HAP-1 (cell line): Measurements from ENCODE around the gene ADAMTS1.
"Not testable (repeated sequence)": the region's sequence is repeated elsewhere in the genome, so short reads cannot be mapped to it uniquely, and the experiment has no call there.

Experiments used
- DNase-seq, 2 experiments: peaks; one replicate each; pipeline ENCODE4 v3.0.0-alpha.2; 2016 to 2020; ENCODE audit warnings: low spot score in 2 of 2
- H3K27me3 ChIP-seq: fragments of 250-450 bp; sonication (Bioruptor Pico); 2 replicates; pipeline ENCODE4 v1.5.1; 2020; ENCODE audit warnings: low read depth, mild to moderate bottlenecking, moderate library complexity
- H3K36me3 ChIP-seq: fragments of 250-450 bp; sonication (Bioruptor Pico); replicated peaks from 2 replicates; pipeline ENCODE4 v1.5.1; 2020; ENCODE audit warnings: mild to moderate bottlenecking
- H3K4me1 ChIP-seq: fragments of 250-450 bp; sonication (Bioruptor Pico); 2 replicates; pipeline ENCODE4 v1.5.1; 2020; ENCODE audit warnings: mild to moderate bottlenecking
- H3K4me3 ChIP-seq: fragments of 250-450 bp; sonication (Bioruptor Pico); 2 replicates; pipeline ENCODE4 v1.5.1; 2020; ENCODE audit warnings: mild to moderate bottlenecking, moderate library complexity
- H3K9me3 ChIP-seq: fragments of 250-450 bp; sonication (Bioruptor Pico); 2 replicates; pipeline ENCODE4 v1.5.1; 2020; ENCODE audit warnings: mild to moderate bottlenecking, moderate library complexity
- in situ Hi-C: fragments of 300-500 bp; cut with MboI; formaldehyde crosslinking; loops from 3 replicates; pipeline ENCODE4 v1.14.3; 2020; ENCODE audit warnings: low sequenced_read_pairs, inconsistent platforms, mixed read lengths

The ADAMTS1 gene

DNA sequence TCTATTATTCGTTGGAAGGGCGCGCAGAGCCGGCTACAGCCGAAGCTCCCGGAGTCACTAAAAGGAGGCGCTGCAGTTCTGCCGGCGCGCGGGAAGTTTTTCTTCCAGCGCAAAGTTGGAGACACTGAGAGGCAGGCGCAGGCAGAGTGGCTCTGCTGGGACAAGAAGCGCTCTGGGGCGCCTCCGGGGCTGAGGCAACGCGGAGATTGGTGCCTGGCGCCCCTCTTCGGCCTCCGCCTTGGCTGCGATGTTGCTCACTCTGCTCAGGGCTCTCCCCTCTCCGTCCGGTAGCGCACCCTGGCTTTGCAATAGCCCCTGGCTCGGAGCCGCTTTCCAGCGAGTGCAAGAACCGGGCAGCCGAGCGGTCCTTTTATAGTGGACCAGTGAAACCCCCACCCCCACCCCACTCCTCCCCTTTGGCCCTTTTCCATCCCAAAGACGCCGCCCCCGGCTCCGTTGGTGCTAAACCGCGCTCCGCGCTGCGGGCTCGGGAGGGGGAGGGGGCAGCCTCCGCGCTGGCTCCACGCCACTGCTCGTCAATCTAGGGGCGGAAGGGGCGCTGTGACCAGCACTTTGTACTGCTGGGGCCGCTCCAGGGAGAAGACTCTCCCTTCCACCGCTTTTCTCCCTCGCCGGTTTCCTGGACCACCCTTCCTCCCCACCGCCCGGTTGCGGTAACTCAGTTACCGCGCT, at the start of gene ADAMTS1:
Gene ADAMTS1 (minus strand): TSS at position 344 of the 693 bp plus-strand sequence. CDS start 455 bp downstream, outside the sequence.
- peak within 1 kb of the TSS; percentile 51 for H3K4me3 ChIP-seq
- H3K36me3 ChIP-seq: peaks cover 18% of the 10 kb centered on the region
- peak; percentile 71 to 91 for DNase-seq
- in situ Hi-C loops: loop anchor here (5.0 kb wide), 2 partner anchors 857 to 1902 kb away; no protein-coding TSS in a partner anchor
- peaks cover 23% of the 10 kb centered on the region for H3K27me3 ChIP-seq
- H3K4me1 ChIP-seq: peaks cover 11% of the 10 kb centered on the region
- no peaks in the 10 kb centered on the region for H3K9me3 ChIP-seq

DNA sequence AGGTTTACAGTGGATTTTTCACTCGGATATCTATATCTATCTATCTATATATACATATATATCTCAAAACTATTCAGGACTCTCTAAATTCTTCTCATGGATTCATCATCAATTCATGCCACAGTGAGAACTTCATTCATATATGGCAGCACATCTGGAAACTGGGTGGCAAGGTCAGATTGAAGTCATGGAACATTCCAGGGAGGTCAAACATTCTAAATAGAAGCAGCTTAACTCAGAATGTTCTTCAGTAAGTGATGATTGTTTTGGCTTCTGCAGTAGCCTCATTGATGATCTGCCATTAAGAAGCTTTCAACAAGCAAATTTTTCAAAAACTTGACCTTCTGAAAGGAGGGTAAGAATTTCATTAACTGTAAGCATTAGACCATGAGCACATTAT, 46.9 kb upstream of the ADAMTS1 start:
- no peak for DNase-seq
- no peak overlapping the region for H3K4me3 ChIP-seq
- H3K27me3 ChIP-seq: peaks cover 3% of the 10 kb centered on the region; the same call in 1 of the 2 replicates
- in situ Hi-C loops: no loop called here
- H3K4me1 ChIP-seq: no peaks in the 10 kb centered on the region
- no peaks in the 10 kb centered on the region for H3K36me3 ChIP-seq
- H3K9me3 ChIP-seq: no peaks in the 10 kb centered on the region

DNA sequence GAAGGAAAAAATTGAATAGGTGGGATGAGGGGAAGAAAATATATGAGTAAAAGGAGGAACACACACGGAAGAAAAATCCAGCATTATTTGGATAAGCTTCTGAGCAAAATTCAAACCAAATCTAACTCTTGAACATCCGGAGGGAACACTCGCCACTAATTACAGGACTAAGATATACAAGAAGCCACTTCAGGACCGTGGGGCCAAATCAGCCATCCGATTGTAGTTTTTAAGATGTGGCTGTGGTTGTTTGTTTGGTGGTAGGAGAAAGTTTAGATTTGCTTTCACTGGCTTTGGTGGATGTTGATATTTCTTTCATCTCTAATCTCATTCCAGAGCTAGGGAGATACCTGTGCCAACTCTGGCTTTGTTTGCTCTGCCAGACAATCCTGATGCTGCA, 43.7 kb upstream of the ADAMTS1 start:
- in situ Hi-C loops: no loop called here

DNA sequence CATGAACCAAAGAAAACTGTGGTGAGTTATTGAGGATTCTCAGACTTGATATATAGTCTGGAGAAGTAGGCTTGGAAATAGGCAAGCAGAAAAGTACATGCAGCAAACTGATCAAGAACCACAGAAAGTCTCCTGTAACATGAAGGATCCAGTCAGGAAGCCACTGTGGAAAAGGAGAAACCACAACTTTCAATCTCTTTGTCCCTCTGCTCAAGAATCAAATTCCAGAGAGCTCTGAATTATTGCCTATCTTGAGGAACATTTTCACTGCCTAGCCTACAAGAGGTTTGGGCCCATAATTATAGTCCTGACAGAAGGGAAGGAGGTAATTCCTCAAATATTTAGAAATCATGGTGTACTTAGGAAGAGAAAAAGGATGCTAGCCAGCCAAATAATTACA, 43.0 kb upstream of the ADAMTS1 start:
- Histone ChIP-seq H3K36me3 (no peaks in the 10 kb centered on the region), H3K27me3 (peaks cover 5% of the 10 kb centered on the region; the same call in 1 of the 2 replicates), H3K9me3 (no peaks in the 10 kb centered on the region), H3K4me1 (no peaks in the 10 kb centered on the region), H3K4me3 (no peak overlapping the region)
- in situ Hi-C loops: no loop called here
- no peak for DNase-seq

More for the DNA sequence above, 43.7 kb upstream of the ADAMTS1 start:
- no peaks in the 10 kb centered on the region for H3K9me3 ChIP-seq
- no peak overlapping the region for H3K4me3 ChIP-seq
- peaks cover 5% of the 10 kb centered on the region; the same call in 1 of the 2 replicates for H3K27me3 ChIP-seq
- H3K4me1 ChIP-seq: no peaks in the 10 kb centered on the region
- H3K36me3 ChIP-seq: no peaks in the 10 kb centered on the region
- DNase-seq: no peak

DNA sequence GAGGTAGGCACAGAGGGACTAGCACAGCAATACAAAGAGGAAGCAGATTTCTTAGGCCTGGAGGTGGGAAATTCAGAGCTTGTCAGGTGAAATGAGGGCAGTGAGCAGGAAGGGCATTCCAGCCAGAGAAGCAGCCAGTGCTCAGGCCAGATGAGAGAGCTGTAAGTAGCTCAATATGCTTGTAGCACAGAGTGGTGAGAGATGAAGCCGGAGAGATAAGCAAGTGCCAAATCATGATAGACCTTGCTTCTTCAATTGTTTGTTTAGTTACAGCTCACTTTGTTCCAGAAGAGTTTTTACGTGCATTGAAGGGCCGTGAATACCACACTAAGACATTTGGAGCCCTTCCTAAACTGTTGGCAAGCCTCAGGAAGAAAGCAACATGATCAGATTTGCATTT, 42.0 kb upstream of the ADAMTS1 start:
- Histone ChIP-seq H3K36me3 (no peaks in the 10 kb centered on the region), H3K27me3 (peaks cover 6% of the 10 kb centered on the region; the same call in 1 of the 2 replicates), H3K4me1 (no peaks in the 10 kb centered on the region), H3K9me3 (no peaks in the 10 kb centered on the region), H3K4me3 (no peak overlapping the region)
- in situ Hi-C loops: no loop called here
- no peak for DNase-seq

DNA sequence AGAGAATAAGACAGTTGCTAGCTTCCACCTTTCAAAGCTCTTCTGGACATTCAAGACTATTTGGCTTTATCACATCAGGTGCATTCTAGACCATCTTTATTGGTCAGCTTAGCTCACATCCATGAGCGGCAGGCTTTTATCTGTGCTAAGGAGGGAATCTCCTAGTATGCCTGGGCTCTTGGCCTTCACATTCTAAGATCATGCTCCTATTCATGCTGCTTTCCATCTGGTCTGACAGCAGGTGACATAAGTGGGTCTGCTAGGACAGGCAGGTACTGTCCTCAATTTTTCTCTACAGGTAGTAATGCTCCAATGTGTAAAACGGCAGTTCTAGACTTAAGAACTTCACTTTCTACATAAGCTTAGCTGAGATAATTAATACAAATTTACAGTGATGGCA, 39.2 kb upstream of the ADAMTS1 start:
- Histone ChIP-seq H3K9me3 (no peaks in the 10 kb centered on the region), H3K4me3 (no peak overlapping the region), H3K27me3 (peaks cover 12% of the 10 kb centered on the region; the same call in 1 of the 2 replicates), H3K4me1 (no peaks in the 10 kb centered on the region), H3K36me3 (no peaks in the 10 kb centered on the region)
- in situ Hi-C loops: no loop called here
- no peak for DNase-seq

DNA sequence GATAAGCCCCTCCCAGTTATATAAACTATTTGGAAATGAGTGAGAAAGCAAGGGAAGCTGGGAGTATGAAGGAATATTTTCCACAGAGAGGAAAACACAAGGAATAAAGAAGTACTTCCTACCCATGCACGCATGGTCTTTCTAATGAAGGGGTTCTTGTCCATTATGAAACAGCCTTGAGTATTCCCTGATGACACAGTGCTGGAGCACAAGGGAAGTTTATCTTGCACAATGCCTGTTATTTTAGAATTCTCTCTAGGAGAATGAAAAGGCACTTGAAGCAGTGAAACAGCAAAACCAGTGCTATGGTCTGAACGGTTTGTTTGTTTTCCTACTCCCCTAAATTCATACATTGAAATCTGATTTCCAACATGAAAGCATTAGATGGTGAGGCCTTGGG, 38.6 kb upstream of the ADAMTS1 start:
- no peak overlapping the region for H3K4me3 ChIP-seq
- H3K9me3 ChIP-seq: no peaks in the 10 kb centered on the region
- no peaks in the 10 kb centered on the region for H3K4me1 ChIP-seq
- H3K27me3 ChIP-seq: peaks cover 15% of the 10 kb centered on the region
- no peak for DNase-seq
- in situ Hi-C loops: no loop called here
- H3K36me3 ChIP-seq: no peaks in the 10 kb centered on the region

DNA sequence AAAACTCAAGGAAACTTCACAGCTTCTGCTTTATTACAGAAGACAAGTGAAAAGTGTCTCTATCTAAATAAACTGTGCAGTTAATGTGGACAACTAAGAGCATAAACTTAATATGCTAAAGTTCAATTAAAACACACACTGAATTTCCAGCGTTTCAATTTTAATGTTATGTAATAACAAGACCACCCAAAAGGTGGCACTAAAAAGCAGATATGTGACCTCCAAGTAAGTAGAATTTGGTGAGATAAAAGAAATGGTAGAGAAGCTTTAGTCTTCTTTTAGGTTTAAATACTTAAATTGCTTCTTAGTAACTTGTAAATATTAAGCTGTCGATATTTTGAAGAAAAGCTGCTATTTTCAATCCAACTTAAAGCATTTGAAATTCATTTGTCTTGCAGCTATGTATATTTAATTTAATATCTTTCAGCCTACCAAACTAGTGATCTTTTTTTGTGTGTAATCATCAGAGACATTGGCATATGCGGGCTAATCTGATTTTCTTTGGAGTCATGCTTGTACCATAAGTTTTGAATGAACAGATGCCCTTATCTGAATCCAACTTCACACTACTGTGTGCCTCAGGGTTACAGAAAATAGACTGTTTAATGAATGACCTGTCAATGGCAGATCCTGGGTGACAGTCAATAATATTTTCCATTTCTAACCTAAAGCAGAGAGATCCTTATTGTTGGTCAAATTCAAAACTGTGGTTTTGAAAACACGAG, 36.5 kb upstream of the ADAMTS1 start:
- no peak overlapping the region for H3K4me3 ChIP-seq
- in situ Hi-C loops: no loop called here
- peak in 1 of 2 experiments; percentile 52 for DNase-seq
- peaks cover 22% of the 10 kb centered on the region for H3K27me3 ChIP-seq
- H3K4me1 ChIP-seq: no peaks in the 10 kb centered on the region
- no peaks in the 10 kb centered on the region for H3K36me3 ChIP-seq
- no peaks in the 10 kb centered on the region for H3K9me3 ChIP-seq

DNA sequence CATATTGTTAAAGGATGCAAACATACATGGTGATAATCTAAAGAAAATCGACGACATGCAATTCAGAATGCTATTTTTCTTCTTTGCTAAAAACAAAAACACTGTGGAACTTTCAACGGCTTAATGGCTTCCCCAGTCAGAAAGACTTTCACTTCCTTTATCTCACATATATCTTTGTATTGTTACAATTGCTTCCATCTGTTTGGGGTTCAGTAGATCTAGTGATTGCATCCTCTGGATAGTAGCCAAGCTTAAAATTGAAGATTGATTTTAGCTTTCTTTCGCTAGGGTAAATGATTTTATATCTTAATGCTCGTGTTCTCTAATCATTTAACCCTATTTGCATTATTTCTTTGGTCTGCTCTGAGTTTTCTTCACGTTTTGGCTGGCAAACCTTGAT, 31.8 kb upstream of the ADAMTS1 start:
- peaks cover 18% of the 10 kb centered on the region for H3K27me3 ChIP-seq
- H3K4me3 ChIP-seq: no peak overlapping the region
- in situ Hi-C loops: no loop called here
- H3K36me3 ChIP-seq: no peaks in the 10 kb centered on the region
- no peaks in the 10 kb centered on the region for H3K4me1 ChIP-seq
- no peak for DNase-seq
- H3K9me3 ChIP-seq: no peaks in the 10 kb centered on the region

DNA sequence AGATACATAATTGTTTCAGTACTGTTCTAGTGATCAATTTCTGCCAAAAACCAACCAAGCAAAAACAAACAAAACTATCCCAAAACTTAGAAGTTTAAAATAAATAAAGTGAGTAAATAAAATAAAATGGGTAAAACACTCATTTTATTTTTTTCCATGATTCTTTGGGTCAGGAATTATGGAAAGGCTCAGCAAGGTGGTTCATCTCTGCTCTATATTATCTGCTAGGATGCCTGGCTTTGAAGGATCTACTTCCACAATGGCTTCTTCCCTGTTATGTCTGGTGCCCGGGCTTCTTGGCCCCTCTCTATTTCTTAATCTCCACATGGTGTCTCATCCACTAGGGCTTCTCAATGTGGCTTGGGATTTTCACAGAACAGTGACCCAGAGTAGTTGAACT, 29.1 kb upstream of the ADAMTS1 start:
- peaks cover 14% of the 10 kb centered on the region for H3K27me3 ChIP-seq
- in situ Hi-C loops: loop anchor here (25.0 kb wide), 2 partner anchors 313 to 688 kb away; no protein-coding TSS in a partner anchor
- H3K9me3 ChIP-seq: no peaks in the 10 kb centered on the region
- DNase-seq: no peak
- H3K4me3 ChIP-seq: no peak overlapping the region
- no peaks in the 10 kb centered on the region for H3K4me1 ChIP-seq
- no peaks in the 10 kb centered on the region for H3K36me3 ChIP-seq

DNA sequence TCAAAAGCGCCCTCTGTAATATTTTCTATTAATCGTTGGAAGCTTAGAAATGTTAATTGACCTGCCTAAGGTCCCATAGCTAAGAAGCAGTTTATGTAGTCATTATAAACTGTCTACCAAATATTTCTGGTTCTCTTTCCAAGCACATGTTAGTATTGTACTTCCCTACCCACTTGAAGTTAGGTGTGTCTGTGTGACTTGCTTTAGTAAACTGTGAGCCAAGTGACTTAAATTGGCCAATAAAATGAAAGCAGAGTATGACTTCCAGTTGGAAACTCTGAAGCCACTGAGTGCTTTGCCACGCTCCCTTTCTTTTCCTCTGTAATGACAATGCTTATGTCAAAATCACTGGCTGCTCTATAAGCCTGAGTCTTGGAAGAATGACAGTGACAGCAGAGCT, 20.6 kb upstream of the ADAMTS1 start:
- H3K4me3 ChIP-seq: no peak overlapping the region
- no peaks in the 10 kb centered on the region for H3K9me3 ChIP-seq
- no peak for DNase-seq
- in situ Hi-C loops: loop anchor here (25.0 kb wide), 2 partner anchors 321 to 696 kb away; no protein-coding TSS in a partner anchor
- H3K4me1 ChIP-seq: no peaks in the 10 kb centered on the region
- 0 out of 2 replicates have a peak, but pooled peaks cover 2% of the 10 kb centered on the region for H3K27me3 ChIP-seq
- no peaks in the 10 kb centered on the region for H3K36me3 ChIP-seq

DNA sequence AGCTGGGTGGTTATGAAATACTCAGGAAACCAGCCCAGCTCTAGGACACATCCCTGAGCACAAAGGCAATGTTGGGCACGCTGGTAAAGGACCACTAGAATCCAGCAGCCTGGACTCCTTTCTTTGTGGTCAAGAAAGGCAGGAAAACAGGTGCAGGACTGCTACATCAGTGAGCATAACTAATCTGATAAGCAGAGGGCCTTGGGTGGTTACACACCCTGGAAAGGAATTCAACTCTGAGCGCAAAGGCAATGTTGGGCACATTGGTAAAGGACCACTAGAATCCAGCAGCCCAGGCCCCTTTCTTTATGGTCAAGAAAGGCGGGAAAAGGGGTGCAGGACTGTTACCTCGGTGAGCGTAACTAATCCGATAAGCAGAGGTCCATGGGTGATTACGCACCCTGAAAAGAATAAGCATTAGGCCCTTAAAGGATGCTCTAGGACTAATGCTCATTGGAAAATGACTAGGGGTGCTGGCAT, 11.7 kb upstream of the ADAMTS1 start:
- H3K4me3 ChIP-seq, DNase-seq, H3K4me1 ChIP-seq, H3K27me3 ChIP-seq, H3K36me3 ChIP-seq, H3K9me3 ChIP-seq: not testable (repeated sequence)
- in situ Hi-C loops: loop anchor here (25.0 kb wide), 2 partner anchors 330 to 705 kb away; no protein-coding TSS in a partner anchor

DNA sequence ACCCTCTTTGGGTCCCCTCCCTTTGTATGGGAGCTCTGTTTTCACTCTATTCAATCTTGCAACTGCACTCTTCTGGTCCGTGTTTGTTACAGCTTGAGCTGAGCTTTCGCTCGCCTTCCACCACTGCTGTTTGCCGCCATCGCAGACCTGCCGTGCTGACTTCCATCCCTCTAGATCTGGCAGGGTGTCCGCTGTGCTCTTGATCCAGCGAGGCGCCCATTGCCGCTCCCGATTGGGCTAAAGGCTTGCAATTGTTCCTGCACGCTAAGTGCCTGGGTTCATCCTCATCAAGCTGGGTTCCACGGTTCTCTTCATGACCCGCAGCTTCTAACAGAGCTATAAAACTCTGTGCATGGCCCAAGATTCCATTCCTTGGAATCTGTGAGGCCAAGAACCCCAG, 9.5 kb upstream of the ADAMTS1 start:
- H3K4me3 ChIP-seq, H3K36me3 ChIP-seq, H3K27me3 ChIP-seq, H3K4me1 ChIP-seq, DNase-seq, H3K9me3 ChIP-seq: not testable (repeated sequence)
- in situ Hi-C loops: loop anchor here (25.0 kb wide), 2 partner anchors 333 to 708 kb away; no protein-coding TSS in a partner anchor

DNA sequence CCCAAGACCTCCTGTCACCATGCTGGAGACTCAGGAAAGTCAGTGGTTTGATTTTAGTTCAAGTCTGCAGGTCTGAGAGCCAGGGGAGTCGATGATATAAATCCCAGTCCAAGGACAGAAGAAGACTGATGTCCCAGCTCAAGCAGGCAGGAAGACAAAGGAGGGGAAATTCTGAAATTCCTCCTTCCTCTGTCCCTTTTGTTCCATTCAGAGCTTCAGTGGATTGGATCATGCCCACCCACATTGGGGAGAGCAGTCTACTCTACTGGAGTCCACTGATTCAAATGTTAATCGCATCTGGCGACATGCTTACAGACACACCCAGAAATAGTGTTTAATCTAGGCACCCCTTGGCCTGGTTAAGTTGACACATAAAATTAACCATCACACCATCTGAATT, 7.2 kb upstream of the ADAMTS1 start:
- H3K36me3 ChIP-seq: no peaks in the 10 kb centered on the region
- in situ Hi-C loops: loop anchor here (25.0 kb wide), 2 partner anchors 335 to 710 kb away; no protein-coding TSS in a partner anchor
- no peaks in the 10 kb centered on the region for H3K9me3 ChIP-seq

More for the DNA sequence above, 7.2 kb upstream of the ADAMTS1 start:
- H3K4me1 ChIP-seq: peaks cover 4% of the 10 kb centered on the region; the same call in 1 of the 2 replicates
- peaks cover 8% of the 10 kb centered on the region for H3K27me3 ChIP-seq
- DNase-seq: peak; percentile 41 to 43
- H3K4me3 ChIP-seq: no peak overlapping the region
